Stimulated activated CD4-positive, alpha-beta T cell treated with anti-CD3 and anti-CD28 coated beads, Interleukin-12 subunit alpha, Interleukin-12 subunit beta, amount 100 ng/mL, for 4 hours (primary cell): ENCODE results near the gene DIDO1.

Source experiments
- DNase-seq: peaks from one replicate; pipeline ENCODE4 v3.0.0-alpha.2; 2020

DIDO1 gene

GRCh38 chr20:62949962-62950361 is 23.7 kb upstream of the DIDO1 start:
- DNase-seq, result no peak

- no peak for DNase-seq
Measured at GRCh38 chr20:62949153-62949821, 23.0 kb upstream of the DIDO1 start.

GRCh38 chr20:62947532-62948300 is 21.4 kb upstream of the DIDO1 start:
- no peak for DNase-seq

- no peak for DNase-seq
Measured at GRCh38 chr20:62946918-62947317, 20.6 kb upstream of the DIDO1 start.

- no peak for DNase-seq
Measured at GRCh38 chr20:62945771-62946339, 19.6 kb upstream of the DIDO1 start.

- no peak for DNase-seq
Measured at GRCh38 chr20:62944746-62945145, 18.4 kb upstream of the DIDO1 start.

- DNase-seq, result no peak
Measured at GRCh38 chr20:62944184-62944583, 17.9 kb upstream of the DIDO1 start.

GRCh38 chr20:62943396-62943795 is 17.1 kb upstream of the DIDO1 start:
- no peak for DNase-seq

GRCh38 chr20:62942456-62942855 is 16.2 kb upstream of the DIDO1 start:
- DNase-seq, result no peak

- no peak for DNase-seq
Measured at GRCh38 chr20:62941792-62942191, 15.5 kb upstream of the DIDO1 start.

- DNase-seq, result no peak
Measured at GRCh38 chr20:62940875-62941274, 14.6 kb upstream of the DIDO1 start.

- peak; percentile 38 for DNase-seq
Measured at GRCh38 chr20:62938105-62938888, 12.0 kb upstream of the DIDO1 start, which contains the start of gene GID8. GID8 (plus strand) TSS chr20:62938147; CDS start chr20:62941503, 3,356 bp downstream.

GRCh38 chr20:62937268-62938104 is 11.2 kb upstream of the DIDO1 start:
- peak; percentile 96 for DNase-seq

GRCh38 chr20:62935968-62936585 is 9.8 kb upstream of the DIDO1 start:
- DNase-seq, result no peak

- DNase-seq, result no peak
Measured at GRCh38 chr20:62935204-62935967, 9.1 kb upstream of the DIDO1 start.

GRCh38 chr20:62933966-62934365 is 7.7 kb upstream of the DIDO1 start:
- no peak for DNase-seq

GRCh38 chr20:62931464-62931863 is 5.2 kb upstream of the DIDO1 start:
- DNase-seq, result no peak

- DNase-seq, result peak; percentile 58
Measured at GRCh38 chr20:62929051-62929538, 2.8 kb upstream of the DIDO1 start.

- no peak for DNase-seq
Measured at GRCh38 chr20:62928246-62928939, 2.1 kb upstream of the DIDO1 start.

- DNase-seq, result no peak
Measured at GRCh38 chr20:62927128-62927705, 912 bp upstream of the DIDO1 start.
